GM21723 (cell line): ENCODE results near the gene B4GALT7.
A peak's percentile ranks its signal among the peaks of the same experiment; 100 is the strongest.

Experiments
- ATAC-seq: cut with Tn5 transposase; IDR thresholded peaks from one replicate; pipeline ENCODE4 v1.9.1; 2021; ENCODE audit warnings: mild to moderate bottlenecking, moderate library complexity; ENCODE audit not compliant: unreplicated experiment

The B4GALT7 gene

GRCh38 chr5:177593511-177593910 lies 6.4 kb upstream of the B4GALT7 start:
- no peak for ATAC-seq

- no peak for ATAC-seq
These were observed 5.9 kb upstream of the B4GALT7 start for GRCh38 chr5:177594071-177594470.

GRCh38 chr5:177595026-177595585 lies 4.8 kb upstream of the B4GALT7 start:
- no peak for ATAC-seq

- no peak for ATAC-seq
These were observed 3.7 kb upstream of the B4GALT7 start for GRCh38 chr5:177595991-177596774.

- no peak for ATAC-seq
These were observed 3.1 kb upstream of the B4GALT7 start for GRCh38 chr5:177596775-177597238.

GRCh38 chr5:177598477-177598876 lies 1.5 kb upstream of the B4GALT7 start:
- no peak for ATAC-seq

GRCh38 chr5:177600508-177601018 lies 631 bp downstream of the B4GALT7 start:
- no peak for ATAC-seq

GRCh38 chr5:177601126-177601525 lies 1.2 kb downstream of the B4GALT7 start:
- ATAC-seq, result no peak

- ATAC-seq, result no peak
These were observed 1.9 kb downstream of the B4GALT7 start for GRCh38 chr5:177601577-177602457.

- ATAC-seq, result no peak
These were observed 2.5 kb downstream of the B4GALT7 start for GRCh38 chr5:177602458-177602830.

GRCh38 chr5:177603631-177604030 lies 3.7 kb downstream of the B4GALT7 start:
- no peak for ATAC-seq

- no peak for ATAC-seq
These were observed 4.2 kb downstream of the B4GALT7 start for GRCh38 chr5:177604116-177604521.

GRCh38 chr5:177604656-177605055 lies 4.7 kb downstream of the B4GALT7 start:
- ATAC-seq, result no peak

GRCh38 chr5:177605078-177605477 lies 5.1 kb downstream of the B4GALT7 start:
- ATAC-seq, result no peak

GRCh38 chr5:177605667-177606066 lies 5.7 kb downstream of the B4GALT7 start:
- no peak for ATAC-seq

- no peak for ATAC-seq
These were observed 6.4 kb downstream of the B4GALT7 start for GRCh38 chr5:177606071-177607051.

GRCh38 chr5:177607115-177607451 lies 7.2 kb downstream of the B4GALT7 start:
- no peak for ATAC-seq

- peak; percentile 60 for ATAC-seq
These were observed 7.7 kb downstream of the B4GALT7 start for GRCh38 chr5:177607452-177608192.

GRCh38 chr5:177608243-177609075 lies 8.5 kb downstream of the B4GALT7 start:
- ATAC-seq, result no peak
